Prostate gland (tissue), 2 donors: ENCODE data around the gene MYBBP1A.

Experiments
- POLR2A ChIP-seq: fragments of 450-650 bp; IDR thresholded peaks from one replicate; pipeline ENCODE4 v1.6.1; 2016; ENCODE audit warnings: antibody characterized with exemption, mild to moderate bottlenecking
- TF ChIP-seq, protein P1 (sequence below), 4 experiments: fragments of 200-600 bp in 2 of 4; fragments of 450-650 bp in 2 of 4; sonication (generic) in 2 of 4; IDR thresholded peaks; 1 replicate in 3 of 4; 2 replicates in 1 of 4; pipeline ENCODE4 v1.5.1; 2016 to 2019; ENCODE audit warnings: antibody characterized with exemption in 4 of 4, mild to moderate bottlenecking in 2 of 4, moderate library complexity in 2 of 4

DNA sequence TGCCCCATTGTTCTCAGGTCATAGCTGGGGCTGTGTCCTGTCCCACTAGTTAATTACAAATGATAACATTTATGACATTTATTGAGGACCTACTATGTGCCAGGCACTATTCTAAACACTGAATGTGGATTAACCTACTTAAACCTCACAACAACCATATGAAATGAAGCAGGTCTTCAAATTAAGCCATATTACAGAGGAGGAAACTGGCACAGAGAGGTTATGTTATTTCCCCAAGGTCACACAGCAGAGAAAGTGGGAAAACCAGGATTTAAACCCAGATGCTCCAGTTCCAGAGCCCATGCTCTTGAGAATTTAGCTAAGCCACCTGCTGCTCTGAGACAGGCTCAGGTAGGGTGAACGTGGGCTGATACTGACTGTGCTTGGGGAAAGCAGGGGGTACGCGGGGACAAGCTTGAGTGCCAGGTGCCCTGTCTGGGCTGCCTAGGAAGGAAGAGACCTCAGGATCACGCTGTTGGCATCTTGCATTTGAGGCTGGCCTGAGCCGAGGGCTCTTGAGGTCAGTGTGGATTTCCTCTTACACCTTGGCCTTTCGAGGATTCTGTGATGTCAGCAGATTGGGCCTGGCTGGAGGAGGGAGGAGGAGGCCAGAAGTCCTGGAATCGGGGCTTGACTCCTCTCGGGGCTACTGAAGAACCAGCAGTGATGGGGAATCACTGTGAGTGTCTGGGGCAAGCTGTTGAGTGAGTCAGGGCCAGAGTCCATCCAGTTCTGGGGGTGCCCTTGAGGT, 47.6 kb downstream of the MYBBP1A start:
- TF ChIP-seq, protein P1, sequence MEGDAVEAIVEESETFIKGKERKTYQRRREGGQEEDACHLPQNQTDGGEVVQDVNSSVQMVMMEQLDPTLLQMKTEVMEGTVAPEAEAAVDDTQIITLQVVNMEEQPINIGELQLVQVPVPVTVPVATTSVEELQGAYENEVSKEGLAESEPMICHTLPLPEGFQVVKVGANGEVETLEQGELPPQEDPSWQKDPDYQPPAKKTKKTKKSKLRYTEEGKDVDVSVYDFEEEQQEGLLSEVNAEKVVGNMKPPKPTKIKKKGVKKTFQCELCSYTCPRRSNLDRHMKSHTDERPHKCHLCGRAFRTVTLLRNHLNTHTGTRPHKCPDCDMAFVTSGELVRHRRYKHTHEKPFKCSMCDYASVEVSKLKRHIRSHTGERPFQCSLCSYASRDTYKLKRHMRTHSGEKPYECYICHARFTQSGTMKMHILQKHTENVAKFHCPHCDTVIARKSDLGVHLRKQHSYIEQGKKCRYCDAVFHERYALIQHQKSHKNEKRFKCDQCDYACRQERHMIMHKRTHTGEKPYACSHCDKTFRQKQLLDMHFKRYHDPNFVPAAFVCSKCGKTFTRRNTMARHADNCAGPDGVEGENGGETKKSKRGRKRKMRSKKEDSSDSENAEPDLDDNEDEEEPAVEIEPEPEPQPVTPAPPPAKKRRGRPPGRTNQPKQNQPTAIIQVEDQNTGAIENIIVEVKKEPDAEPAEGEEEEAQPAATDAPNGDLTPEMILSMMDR (IDR thresholded peaks at IDR 0.05), result no peak
- TF ChIP-seq POLR2A, result no peak
